HEK293 (cell line): ENCODE results near the gene ERLEC1.

Experiments
- CTCF ChIA-PET: fragments of 350-600 bp; formaldehyde crosslinking; extraction: SDS; loops from one replicate; lab custom pipeline; 2021; ENCODE audit warnings: antibody characterized with exemption; lab: Yijun Ruan, JAX
- POLR2A ChIA-PET: fragments of 300-600 bp; formaldehyde crosslinking; extraction: SDS; loops from one replicate; lab custom pipeline; 2020; ENCODE audit warnings: antibody characterized with exemption, inconsistent platforms; lab: Yijun Ruan, JAX
- H3K27ac ChIP-seq: fragments of 200-500 bp; sonication (Bioruptor generic); 2 replicates; pipeline ENCODE4 v1.5.1; 2014; ENCODE audit warnings: low read depth, low read length, control low read depth, inconsistent platforms; ENCODE audit errors: extremely low read depth
- H3K36me3 ChIP-seq, 2 experiments: fragments of 200-500 bp in 1 of 2; sonication (Bioruptor generic) in 1 of 2; 1 replicate in 1 of 2; 2 replicates in 1 of 2; pipeline ENCODE4 v1.5.1; 2014 to 2017; ENCODE audit warnings: inconsistent platforms in 2 of 2, low read length in 2 of 2; ENCODE audit not compliant: control insufficient read depth in 2 of 2, insufficient read depth in 1 of 2
- H3K4me1 ChIP-seq: fragments of 200-500 bp; sonication (Bioruptor generic); 2 replicates; pipeline ENCODE4 v1.5.1; 2014; ENCODE audit warnings: mild to moderate bottlenecking, low read length, inconsistent platforms; ENCODE audit not compliant: control insufficient read depth, insufficient read depth
- H3K4me3 ChIP-seq: 2 replicates; pipeline ENCODE4 v1.5.1; 2011; ENCODE audit warnings: low read depth, mild to moderate bottlenecking, control low read depth, low read length, moderate library complexity
- H3K9me3 ChIP-seq: fragments of 200-500 bp; sonication (Bioruptor generic); 2 replicates; pipeline ENCODE4 v1.5.1; 2014; ENCODE audit warnings: low read depth, low read length, inconsistent platforms; ENCODE audit not compliant: control insufficient read depth, insufficient read depth
- HIC1 ChIP-seq: fragments of 450-650 bp; formaldehyde crosslinking; IDR thresholded peaks from 2 replicates; pipeline ENCODE4 v1.5.1; 2016; ENCODE audit warnings: missing biosample characterization, missing genetic modification characterization
- SP7 ChIP-seq: fragments of 450-650 bp; formaldehyde crosslinking; IDR thresholded peaks from 2 replicates; pipeline ENCODE4 v1.5.1; 2016; ENCODE audit warnings: missing biosample characterization, missing genetic modification characterization
- YY1 ChIP-seq: fragments of 450-650 bp; formaldehyde crosslinking; IDR thresholded peaks from 2 replicates; pipeline ENCODE4 v1.5.1; 2018; ENCODE audit warnings: missing biosample characterization, missing genetic modification characterization
- ZNF146 ChIP-seq: fragments of 450-650 bp; formaldehyde crosslinking; IDR thresholded peaks from 2 replicates; pipeline ENCODE4 v1.5.1; 2016; ENCODE audit warnings: missing biosample characterization, missing genetic modification characterization
- ZNF391 ChIP-seq: fragments of 450-650 bp; formaldehyde crosslinking; IDR thresholded peaks from 2 replicates; pipeline ENCODE4 v1.5.1; 2016; ENCODE audit warnings: low read depth, missing biosample characterization, missing genetic modification characterization, borderline replicate concordance
- ZNF514 ChIP-seq: fragments of 450-650 bp; formaldehyde crosslinking; IDR thresholded peaks from 2 replicates; pipeline ENCODE4 v1.5.1; 2016; ENCODE audit warnings: missing biosample characterization, missing genetic modification characterization
- ZNF777 ChIP-seq: fragments of 450-650 bp; formaldehyde crosslinking; IDR thresholded peaks from 2 replicates; pipeline ENCODE4 v1.5.1; 2017; ENCODE audit warnings: missing biosample characterization, missing genetic modification characterization, borderline replicate concordance
- ZNF830 ChIP-seq: fragments of 450-650 bp; IDR thresholded peaks from 2 replicates; pipeline ENCODE4 v1.5.0; 2018; ENCODE audit warnings: missing biosample characterization, missing genetic modification characterization, low read depth, mild to moderate bottlenecking, moderate library complexity
- ZSCAN23 ChIP-seq: fragments of 450-650 bp; formaldehyde crosslinking; IDR thresholded peaks from 2 replicates; pipeline ENCODE4 v1.5.1; 2016; ENCODE audit warnings: missing biosample characterization, missing genetic modification characterization
- ZSCAN5A ChIP-seq: fragments of 450-650 bp; formaldehyde crosslinking; IDR thresholded peaks from 2 replicates; pipeline ENCODE4 v1.5.1; 2016; ENCODE audit warnings: missing biosample characterization, missing genetic modification characterization
- ZXDB ChIP-seq: fragments of 450-650 bp; formaldehyde crosslinking; IDR thresholded peaks from 2 replicates; pipeline ENCODE4 v1.5.1; 2016; ENCODE audit warnings: missing biosample characterization, missing genetic modification characterization

The ERLEC1 gene

GRCh38 chr2:53777134-53777533, 9.7 kb upstream of the ERLEC1 start:
- ChIA-PET POLR2A (interaction anchor here (2.1 kb wide), 1 partner anchor 10 kb away, joined by 10 read pairs; the partner anchor contains the start of gene CHAC2), CTCF (interaction anchor here (0.6 to 0.8 kb wide), 2 partner anchors 9 to 191 kb away, joined by 3 to 4 read pairs; no protein-coding TSS in a partner anchor)
- H3K4me3 ChIP-seq: no peak overlapping the region
- TF ChIP-seq HIC1 (tag by site-specific recombination) (no peak), SP7 (tag by site-specific recombination) (peak; percentile 97)
- peaks cover 33 to 37% of the 10 kb centered on the region in 2 experiments for H3K36me3 ChIP-seq
- no peak overlapping the region for H3K27ac ChIP-seq
- no peaks in the 10 kb centered on the region for H3K9me3 ChIP-seq
- no peaks in the 10 kb centered on the region for H3K4me1 ChIP-seq

GRCh38 chr2:53778536-53779162, 8.2 kb upstream of the ERLEC1 start:
- Histone ChIP-seq H3K4me1 (0 out of 2 replicates have a peak, but pooled peaks cover under 1% of the 10 kb centered on the region), H3K36me3 (peaks cover 30 to 40% of the 10 kb centered on the region in 2 experiments), H3K27ac (no peak overlapping the region)
- ChIA-PET CTCF (no interaction called here), POLR2A (interaction anchor here (1.3 kb wide), 1 partner anchor 9 kb away, joined by 3 read pairs; no protein-coding TSS in a partner anchor)
- TF ChIP-seq ZNF391 (tag by site-specific recombination) (no peak), ZNF514 (tag by site-specific recombination) (no peak), ZNF146 (tag by site-specific recombination) (peak; percentile 64), ZNF830 (tag by site-specific recombination) (no peak), ZXDB (no peak)
- TF ChIP-seq, all 188 proteins: peak for 1
- H3K9me3 ChIP-seq: no peaks in the 10 kb centered on the region
- H3K4me3 ChIP-seq: no peak overlapping the region

GRCh38 chr2:53780056-53780455, 6.8 kb upstream of the ERLEC1 start:
- Histone ChIP-seq H3K4me3 (no peak overlapping the region), H3K27ac (no peak overlapping the region), H3K4me1 (peaks cover 8% of the 10 kb centered on the region; the same call in 1 of the 2 replicates), H3K36me3 (peaks cover 24 to 26% of the 10 kb centered on the region in 2 experiments; a peak in 2 of 3 replicates), H3K9me3 (no peaks in the 10 kb centered on the region)
- TF ChIP-seq ZSCAN23 (tag by site-specific recombination) (no peak), ZSCAN5A (tag by site-specific recombination) (no peak)
- CTCF ChIA-PET: interaction anchor here (0.6 to 0.7 kb wide), 2 partner anchors 15 to 50 kb away, joined by 3 read pairs; no protein-coding TSS in a partner anchor
- POLR2A ChIA-PET: interaction anchor here (1.1 kb wide), 1 partner anchor 13 kb away, joined by 5 read pairs; the partner anchor contains the start of gene CHAC2

GRCh38 chr2:53782676-53783075, 4.2 kb upstream of the ERLEC1 start:
- TF ChIP-seq ZSCAN5A (tag by site-specific recombination) (no peak), YY1 (tag by site-specific recombination) (no peak), ZNF777 (tag by site-specific recombination) (no peak)
- ChIA-PET POLR2A (no interaction called here), CTCF (interaction anchor here (0.9 kb wide), 1 partner anchor 10 kb away, joined by 3 read pairs; no protein-coding TSS in a partner anchor)
- H3K36me3 ChIP-seq: peaks cover 20 to 24% of the 10 kb centered on the region in 2 experiments; a peak in 2 of 3 replicates
- H3K27ac ChIP-seq: no peak overlapping the region
- H3K4me1 ChIP-seq: peaks cover 8% of the 10 kb centered on the region; the same call in 1 of the 2 replicates
- no peaks in the 10 kb centered on the region for H3K9me3 ChIP-seq
- no peak overlapping the region for H3K4me3 ChIP-seq
